Calu3 (cell line): Measurements from ENCODE around the gene RERE. TPM values are rescaled to one million over a fixed set of nuclear protein-coding genes. Genes with fewer than 3 reads are reported as not detected.

ENCODE experiments used
- BruUV-seq: library from RNA; stranded (reverse); fragments of 400-500 nt; replicated peaks from 2 replicates; lab custom pipeline; 2021; lab: Mats Ljungman, UMichigan
- CTCF ChIA-PET: fragments of 300-600 bp; sonication (Branson Sonifier 250); formaldehyde crosslinking; loops from one replicate; lab custom pipeline; 2022; ENCODE audit warnings: antibody characterized with exemption; lab: Charles Lee
- DNase-seq: peaks from one replicate; pipeline ENCODE4 v3.0.0; 2022
- H3K27ac Mint-ChIP-seq: one replicate; pipeline ENCODE4 v1.8.0; 2022; ENCODE audit warnings: mixed read lengths; ENCODE audit not compliant: unreplicated experiment
- H3K27me3 Mint-ChIP-seq: one replicate; pipeline ENCODE4 v1.8.0; 2022; ENCODE audit warnings: mixed read lengths; ENCODE audit not compliant: unreplicated experiment
- H3K36me3 Mint-ChIP-seq: one replicate; pipeline ENCODE4 v1.8.0; 2022; ENCODE audit warnings: mild to moderate bottlenecking, moderate library complexity, mixed read lengths; ENCODE audit not compliant: insufficient read depth, unreplicated experiment
- H3K4me1 Mint-ChIP-seq: one replicate; pipeline ENCODE4 v1.8.0; 2022; ENCODE audit warnings: mild to moderate bottlenecking, low read depth, mixed read lengths; ENCODE audit not compliant: unreplicated experiment
- H3K4me3 Mint-ChIP-seq: one replicate; pipeline ENCODE4 v1.8.0; 2022; ENCODE audit warnings: mild to moderate bottlenecking, low read depth, moderate library complexity, mixed read lengths; ENCODE audit not compliant: unreplicated experiment
- H3K9me3 Mint-ChIP-seq: one replicate; pipeline ENCODE4 v1.8.0; 2022; ENCODE audit warnings: low read depth, mixed read lengths; ENCODE audit not compliant: unreplicated experiment
- intact Hi-C: fragments of 100-400 bp; cut with micrococcal nuclease; formaldehyde crosslinking; loops from one replicate; pipeline ENCODE4 v1.10.0; 2022; ENCODE audit not compliant: unreplicated experiment
- total RNA-seq: library from RNA; stranded (reverse); gene quantifications from 2 replicates; pipeline ENCODE4 v1.2.3, GENCODE V29; 2022
- TF ChIP-seq, protein P1 (sequence below): fragments of 200-600 bp; IDR thresholded peaks from one replicate; pipeline ENCODE4 v1.8.0; 2022; ENCODE audit warnings: antibody characterized with exemption; ENCODE audit not compliant: unreplicated experiment

The RERE gene
- total RNA-seq, 1 experiment from 2014 or later: 45.9 TPM

DNA sequence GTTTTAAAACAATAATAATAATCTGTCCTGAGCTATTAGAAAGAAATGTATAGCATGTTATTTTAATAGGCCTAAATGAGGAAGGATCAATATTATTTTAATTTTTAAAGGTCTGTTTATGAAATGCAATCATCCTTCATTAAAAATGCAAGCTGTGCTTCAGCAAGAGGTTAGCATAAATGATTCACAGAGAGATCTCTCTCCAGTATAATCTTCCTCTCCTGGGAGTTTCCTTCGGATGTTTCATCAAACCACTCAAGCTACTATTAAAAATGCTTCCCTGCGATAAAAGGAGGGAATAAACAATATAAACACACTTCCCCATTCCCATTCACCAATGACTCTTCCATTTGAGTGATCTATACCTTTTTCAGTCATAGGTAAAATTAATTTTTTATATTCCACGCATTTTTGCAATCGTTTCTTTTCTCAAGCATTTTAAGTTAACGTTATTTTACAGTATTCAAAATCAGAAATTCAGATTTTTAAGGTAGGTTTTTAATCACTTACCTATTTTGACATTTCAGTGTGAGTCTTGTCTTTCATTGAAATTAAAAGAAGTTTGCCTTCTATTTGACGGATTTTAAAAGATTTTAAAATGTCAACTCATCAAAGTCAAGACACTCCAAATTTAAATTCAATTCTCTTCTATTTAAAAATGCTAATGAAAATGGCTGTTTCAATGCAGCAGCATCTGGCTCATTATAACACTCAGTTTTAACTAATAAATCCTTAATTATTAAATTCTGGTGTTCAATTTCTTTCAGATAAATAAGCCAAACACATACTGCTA, 64.3 kb downstream of the RERE start:
- H3K4me3 Mint-ChIP-seq: no peak overlapping the region
- H3K9me3 Mint-ChIP-seq: no peaks in the 10 kb centered on the region
- no peaks in the 10 kb centered on the region for H3K36me3 Mint-ChIP-seq
- H3K4me1 Mint-ChIP-seq: peaks cover 6% of the 10 kb centered on the region
- BruUV-seq: no TSS peak
- H3K27me3 Mint-ChIP-seq: no peaks in the 10 kb centered on the region
- no peak overlapping the region for H3K27ac Mint-ChIP-seq
- DNase-seq: no peak
- intact Hi-C loops: no loop called here
- CTCF ChIA-PET: no interaction called here
- TF ChIP-seq, protein P1, sequence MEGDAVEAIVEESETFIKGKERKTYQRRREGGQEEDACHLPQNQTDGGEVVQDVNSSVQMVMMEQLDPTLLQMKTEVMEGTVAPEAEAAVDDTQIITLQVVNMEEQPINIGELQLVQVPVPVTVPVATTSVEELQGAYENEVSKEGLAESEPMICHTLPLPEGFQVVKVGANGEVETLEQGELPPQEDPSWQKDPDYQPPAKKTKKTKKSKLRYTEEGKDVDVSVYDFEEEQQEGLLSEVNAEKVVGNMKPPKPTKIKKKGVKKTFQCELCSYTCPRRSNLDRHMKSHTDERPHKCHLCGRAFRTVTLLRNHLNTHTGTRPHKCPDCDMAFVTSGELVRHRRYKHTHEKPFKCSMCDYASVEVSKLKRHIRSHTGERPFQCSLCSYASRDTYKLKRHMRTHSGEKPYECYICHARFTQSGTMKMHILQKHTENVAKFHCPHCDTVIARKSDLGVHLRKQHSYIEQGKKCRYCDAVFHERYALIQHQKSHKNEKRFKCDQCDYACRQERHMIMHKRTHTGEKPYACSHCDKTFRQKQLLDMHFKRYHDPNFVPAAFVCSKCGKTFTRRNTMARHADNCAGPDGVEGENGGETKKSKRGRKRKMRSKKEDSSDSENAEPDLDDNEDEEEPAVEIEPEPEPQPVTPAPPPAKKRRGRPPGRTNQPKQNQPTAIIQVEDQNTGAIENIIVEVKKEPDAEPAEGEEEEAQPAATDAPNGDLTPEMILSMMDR: no peak

DNA sequence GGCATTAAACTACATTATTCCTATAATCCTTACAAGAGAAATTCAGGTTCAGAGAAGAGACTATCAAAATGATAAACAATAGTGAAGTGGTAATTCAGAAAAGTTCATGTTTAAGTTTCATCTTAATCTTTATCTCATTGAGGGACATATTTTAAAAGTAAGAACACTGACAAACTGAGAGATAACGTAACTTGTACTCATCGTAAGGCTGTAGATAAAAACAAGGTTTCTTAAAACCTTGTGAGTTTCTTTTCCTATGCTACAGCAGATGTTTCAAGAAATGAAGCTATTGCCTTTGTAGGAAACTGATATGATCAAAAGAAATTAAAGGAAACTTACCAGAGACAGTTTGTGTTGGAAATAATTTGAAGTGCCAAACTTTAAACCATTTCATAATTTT, 65.0 kb downstream of the RERE start:
- H3K27ac Mint-ChIP-seq: no peak overlapping the region
- H3K9me3 Mint-ChIP-seq: no peaks in the 10 kb centered on the region
- H3K4me3 Mint-ChIP-seq: no peak overlapping the region
- no peaks in the 10 kb centered on the region for H3K36me3 Mint-ChIP-seq
- intact Hi-C loops: no loop called here
- TF ChIP-seq, protein P1: no peak
- no TSS peak for BruUV-seq
- H3K4me1 Mint-ChIP-seq: peaks cover 8% of the 10 kb centered on the region
- CTCF ChIA-PET: no interaction called here
- no peak for DNase-seq
- no peaks in the 10 kb centered on the region for H3K27me3 Mint-ChIP-seq

DNA sequence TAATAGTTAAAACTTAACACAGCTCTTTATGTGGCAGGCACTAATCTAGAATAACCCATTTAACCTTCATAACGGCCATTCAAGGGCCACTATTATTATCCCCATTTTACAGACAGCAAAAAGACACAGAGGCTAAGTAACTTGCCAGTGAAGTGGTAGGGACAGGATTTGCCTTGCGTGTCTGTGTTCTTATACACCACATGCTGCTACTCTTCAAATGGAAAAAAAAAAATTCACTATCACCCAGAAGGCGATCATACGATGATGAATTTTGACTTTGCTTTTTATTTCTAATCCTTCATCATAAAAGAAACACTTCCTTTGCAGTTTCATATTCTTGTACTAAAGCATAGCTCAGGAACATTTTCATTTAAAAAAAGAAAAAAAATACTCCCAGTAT, 65.5 kb downstream of the RERE start:
- H3K27ac Mint-ChIP-seq: no peak overlapping the region
- TF ChIP-seq, protein P1: no peak
- no TSS peak for BruUV-seq
- H3K4me1 Mint-ChIP-seq: peaks cover 8% of the 10 kb centered on the region
- DNase-seq: no peak
- H3K9me3 Mint-ChIP-seq: no peaks in the 10 kb centered on the region
- H3K36me3 Mint-ChIP-seq: no peaks in the 10 kb centered on the region
- intact Hi-C loops: no loop called here
- no peaks in the 10 kb centered on the region for H3K27me3 Mint-ChIP-seq
- no peak overlapping the region for H3K4me3 Mint-ChIP-seq
- CTCF ChIA-PET: no interaction called here

DNA sequence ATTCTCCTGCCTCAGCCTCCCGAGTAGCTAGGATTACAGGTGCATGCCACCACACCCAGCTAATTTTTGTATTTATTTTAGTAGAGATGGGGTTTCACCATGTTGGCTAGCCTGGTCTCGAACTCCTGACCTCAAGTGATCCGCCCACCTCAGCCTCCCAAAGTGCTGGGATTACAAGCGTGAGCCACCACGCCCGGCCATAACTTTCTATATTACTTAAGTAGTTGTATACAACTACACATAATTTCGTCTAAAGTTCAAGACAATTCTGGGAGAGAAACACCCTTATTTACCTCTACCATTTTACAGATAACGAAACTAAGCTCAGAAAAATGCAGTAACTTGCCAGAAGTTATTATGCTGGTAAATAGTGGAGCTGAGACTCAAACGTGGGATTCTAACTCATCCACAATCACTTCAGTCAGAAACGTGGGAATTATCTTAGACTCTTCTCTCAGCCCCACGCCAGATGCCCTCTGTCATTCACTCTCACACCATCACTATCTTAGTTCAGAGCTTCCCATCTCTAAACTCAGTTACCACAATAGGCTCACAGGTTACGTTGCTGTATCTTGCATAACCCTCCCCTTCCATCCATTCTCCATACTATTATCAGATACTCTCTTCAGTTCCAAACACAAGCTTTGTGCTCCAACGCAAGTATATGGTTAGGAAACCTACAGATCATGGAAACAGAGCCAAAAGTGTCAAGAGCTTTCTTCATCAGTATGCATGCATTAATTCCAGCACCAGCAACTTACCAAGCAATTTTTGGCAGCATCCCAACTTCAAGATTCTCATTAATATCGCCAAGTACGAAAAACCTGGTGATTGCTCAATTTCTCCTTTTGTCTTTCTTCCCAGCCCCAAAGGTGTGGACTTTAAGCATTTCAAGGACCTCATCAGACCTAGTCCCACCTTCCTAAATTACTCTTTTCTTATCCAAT, 69.3 kb downstream of the RERE start:
- Mint-ChIP-seq H3K27ac (no peak overlapping the region), H3K36me3 (peaks cover 5% of the 10 kb centered on the region), H3K4me3 (no peak overlapping the region), H3K9me3 (no peaks in the 10 kb centered on the region), H3K4me1 (peaks cover 8% of the 10 kb centered on the region), H3K27me3 (no peaks in the 10 kb centered on the region)
- TF ChIP-seq, protein P1: no peak
- intact Hi-C loops: loop anchor here (10.0 kb wide), 1 partner anchor 97 kb away; no protein-coding TSS in a partner anchor
- BruUV-seq: no TSS peak
- DNase-seq: no peak
- CTCF ChIA-PET: no interaction called here
